Endodermal cell (in vitro differentiated cells): ENCODE data around the gene ZNF239. TPM values are rescaled to one million over a fixed set of nuclear protein-coding genes. Genes with fewer than 3 reads are reported as not detected.

Source experiments
- DNase-seq: peaks from one replicate; pipeline ENCODE4 v3.0.0-alpha.2; 2017
- H3K27ac ChIP-seq: 2 replicates; pipeline ENCODE4 v1.5.1; 2013; ENCODE audit warnings: mild to moderate bottlenecking, low read depth, low read length, moderate library complexity
- H3K27me3 ChIP-seq: 2 replicates; pipeline ENCODE4 v1.6.1; 2013; ENCODE audit warnings: mild to moderate bottlenecking, low read length, moderate library complexity; ENCODE audit not compliant: insufficient read depth, control insufficient read depth, poor library complexity, severe bottlenecking
- H3K36me3 ChIP-seq: 2 replicates; pipeline ENCODE4 v1.7.0; 2013; ENCODE audit warnings: mild to moderate bottlenecking, low read length, moderate library complexity; ENCODE audit not compliant: control insufficient read depth, insufficient read depth
- H3K4me1 ChIP-seq: one replicate; pipeline ENCODE4 v1.7.0; 2013; ENCODE audit warnings: low read length; ENCODE audit not compliant: control insufficient read depth, insufficient read depth
- H3K4me3 ChIP-seq: 2 replicates; pipeline ENCODE4 v1.5.1; 2013; ENCODE audit warnings: mild to moderate bottlenecking, low read length, moderate library complexity
- H3K9ac ChIP-seq: 2 replicates; pipeline ENCODE4 v1.6.1; 2013; ENCODE audit warnings: mild to moderate bottlenecking, low read length, moderate library complexity; ENCODE audit not compliant: poor library complexity, severe bottlenecking; ENCODE audit errors: extremely low read depth
- H3K9me3 ChIP-seq: 2 replicates; pipeline ENCODE4 v1.6.1; 2013; ENCODE audit warnings: mild to moderate bottlenecking, low read length, moderate library complexity; ENCODE audit not compliant: control insufficient read depth
- H3K27ac Mint-ChIP-seq: 2 replicates; pipeline ENCODE4 v1.8.0; 2020; ENCODE audit warnings: mixed read lengths
- H3K27me3 Mint-ChIP-seq: 2 replicates; pipeline ENCODE4 v1.8.0; 2021; ENCODE audit warnings: mild to moderate bottlenecking, mixed read lengths; ENCODE audit not compliant: insufficient read depth
- H3K36me3 Mint-ChIP-seq: 2 replicates; pipeline ENCODE4 v1.8.0; 2020; ENCODE audit warnings: low read depth, mixed read lengths
- H3K4me1 Mint-ChIP-seq: 2 replicates; pipeline ENCODE4 v1.8.0; 2020; ENCODE audit warnings: mixed read lengths
- H3K4me3 Mint-ChIP-seq: 2 replicates; pipeline ENCODE4 v1.8.0; 2020; ENCODE audit warnings: mild to moderate bottlenecking, moderate library complexity, mixed read lengths
- H3K9me3 Mint-ChIP-seq: 2 replicates; pipeline ENCODE4 v1.8.0; 2020; ENCODE audit warnings: mild to moderate bottlenecking, mixed read lengths
- WGBS, 2 experiments: methylation state at CpG; one replicate each; pipeline versions ENCODE4 v1.1.5 to v1.1.7; 2013; ENCODE audit warnings: missing lambda C conversion rate in 2 of 2, mixed read lengths in 1 of 2; ENCODE audit not compliant: insufficient coverage in 1 of 2, insufficient read length in 1 of 2; 5-methylcytosine and 5-hydroxymethylcytosine counted together
- total RNA-seq, 2 donors: library from RNA; stranded (reverse); fragmentation: NEBNext Ultra II Directional in 1 of 2; extraction: Animal tissue kit (Norgen Biotek cat#: 25700) in 1 of 2; gene quantifications; 2 replicates in 1 of 2; 3 replicates in 1 of 2; pipeline ENCODE4 v1.2.1, GENCODE V29; 2021
- TF ChIP-seq, protein P1 (sequence below): fragments of 200-600 bp; sonication (generic); conservative IDR thresholded peaks from 2 replicates; pipeline ENCODE4 v1.5.0; 2021; ENCODE audit warnings: antibody characterized with exemption, mild to moderate bottlenecking

ZNF239 gene
- total RNA-seq, 2 donors from 2014 or later: 6.2 TPM

DNA sequence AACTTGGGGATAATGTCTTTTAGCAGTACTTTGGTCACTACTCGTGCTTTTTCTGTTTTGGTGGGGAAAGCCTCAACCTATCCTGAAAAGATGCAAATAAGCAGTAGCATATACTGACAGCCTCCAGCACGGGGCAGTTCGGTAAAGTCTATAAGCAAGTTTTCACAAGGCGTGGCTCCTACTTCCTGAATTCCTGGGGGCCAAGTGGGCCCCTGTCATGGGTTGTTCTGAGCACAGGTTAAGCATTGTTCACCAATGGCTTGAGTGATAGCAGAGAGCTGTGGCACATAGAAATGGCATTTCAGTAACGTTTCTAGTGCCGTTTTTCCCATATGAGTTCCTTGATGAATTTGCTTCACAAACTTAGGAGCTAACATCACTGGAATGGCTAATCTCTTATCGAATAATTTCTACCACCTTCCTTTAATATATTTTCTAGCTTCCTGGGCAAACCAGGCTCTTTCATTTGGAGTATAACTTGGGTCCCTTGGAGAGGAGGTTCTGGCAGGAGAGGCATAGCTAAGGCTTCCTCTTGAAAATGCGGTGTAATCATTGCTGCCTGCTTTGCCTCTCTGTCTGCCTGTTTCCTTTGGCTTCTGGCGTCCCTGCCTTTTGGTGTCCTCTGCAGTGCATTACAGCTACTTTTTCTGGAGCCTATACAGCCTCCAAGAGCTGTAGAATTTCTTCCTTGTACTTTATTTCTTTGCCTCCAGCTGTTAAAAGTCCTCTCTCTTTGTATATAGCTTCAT lies 11.7 kb upstream of the ZNF239 start:
- no peaks in the 10 kb centered on the region for H3K36me3 Mint-ChIP-seq
- peaks cover 9% of the 10 kb centered on the region for H3K27me3 Mint-ChIP-seq
- Histone ChIP-seq H3K27me3 (no peaks in the 10 kb centered on the region), H3K4me3 (no peak overlapping the region), H3K9me3 (peaks cover 6% of the 10 kb centered on the region), H3K36me3 (no peaks in the 10 kb centered on the region), H3K9ac (no peak overlapping the region), H3K4me1 (no peaks in the 10 kb centered on the region), H3K27ac (no peak overlapping the region)
- no peak overlapping the region for H3K4me3 Mint-ChIP-seq
- H3K27ac Mint-ChIP-seq: no peak overlapping the region
- WGBS, 2 experiments: 77 to 87% methylated on average over 8 to 9 of the region's 9 CpGs
- H3K9me3 Mint-ChIP-seq: peaks cover 11% of the 10 kb centered on the region
- DNase-seq: no peak
- TF ChIP-seq, protein P1, sequence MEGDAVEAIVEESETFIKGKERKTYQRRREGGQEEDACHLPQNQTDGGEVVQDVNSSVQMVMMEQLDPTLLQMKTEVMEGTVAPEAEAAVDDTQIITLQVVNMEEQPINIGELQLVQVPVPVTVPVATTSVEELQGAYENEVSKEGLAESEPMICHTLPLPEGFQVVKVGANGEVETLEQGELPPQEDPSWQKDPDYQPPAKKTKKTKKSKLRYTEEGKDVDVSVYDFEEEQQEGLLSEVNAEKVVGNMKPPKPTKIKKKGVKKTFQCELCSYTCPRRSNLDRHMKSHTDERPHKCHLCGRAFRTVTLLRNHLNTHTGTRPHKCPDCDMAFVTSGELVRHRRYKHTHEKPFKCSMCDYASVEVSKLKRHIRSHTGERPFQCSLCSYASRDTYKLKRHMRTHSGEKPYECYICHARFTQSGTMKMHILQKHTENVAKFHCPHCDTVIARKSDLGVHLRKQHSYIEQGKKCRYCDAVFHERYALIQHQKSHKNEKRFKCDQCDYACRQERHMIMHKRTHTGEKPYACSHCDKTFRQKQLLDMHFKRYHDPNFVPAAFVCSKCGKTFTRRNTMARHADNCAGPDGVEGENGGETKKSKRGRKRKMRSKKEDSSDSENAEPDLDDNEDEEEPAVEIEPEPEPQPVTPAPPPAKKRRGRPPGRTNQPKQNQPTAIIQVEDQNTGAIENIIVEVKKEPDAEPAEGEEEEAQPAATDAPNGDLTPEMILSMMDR: no peak
- H3K4me1 Mint-ChIP-seq: no peaks in the 10 kb centered on the region

DNA sequence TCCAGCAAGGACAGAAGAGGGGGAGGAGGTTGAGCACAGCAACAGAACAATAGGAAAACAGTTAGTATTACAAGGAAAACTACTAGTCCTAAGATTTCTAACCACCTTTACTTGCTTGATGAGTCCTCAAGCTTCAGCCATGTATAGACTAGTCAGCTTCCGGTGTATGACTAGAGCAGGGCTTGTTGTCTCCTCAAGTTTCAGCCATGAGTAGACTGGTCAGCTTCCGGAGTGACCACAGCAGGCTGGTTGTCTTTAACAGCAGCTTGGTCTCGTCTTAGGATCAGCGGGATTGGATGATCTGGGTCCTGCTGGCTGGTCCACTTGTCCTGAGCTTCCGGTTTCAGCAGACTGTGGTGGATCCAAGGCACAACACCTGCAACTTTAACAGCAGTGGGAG lies 10.6 kb upstream of the ZNF239 start:
- no peak overlapping the region for H3K9ac ChIP-seq
- H3K9me3 Mint-ChIP-seq: peaks cover 2% of the 10 kb centered on the region
- no peaks in the 10 kb centered on the region for H3K4me1 Mint-ChIP-seq
- H3K27ac ChIP-seq: no peak overlapping the region
- no peak overlapping the region for H3K4me3 Mint-ChIP-seq
- 87 to 97% methylated on average over 4 to 5 of the region's 5 CpGs for WGBS, 2 experiments
- H3K27ac Mint-ChIP-seq: no peak overlapping the region
- no peak for DNase-seq
- no peaks in the 10 kb centered on the region for H3K36me3 ChIP-seq
- no peaks in the 10 kb centered on the region for H3K9me3 ChIP-seq
- no peaks in the 10 kb centered on the region for H3K36me3 Mint-ChIP-seq
- peaks cover 11% of the 10 kb centered on the region for H3K27me3 Mint-ChIP-seq
- H3K4me1 ChIP-seq: no peaks in the 10 kb centered on the region
- TF ChIP-seq, protein P1: no peak
- H3K27me3 ChIP-seq: no peaks in the 10 kb centered on the region
- H3K4me3 ChIP-seq: no peak overlapping the region

GRCh38 chr10:43584051-43584450 lies 9.6 kb upstream of the ZNF239 start:
- Mint-ChIP-seq H3K27ac (no peak overlapping the region), H3K36me3 (no peaks in the 10 kb centered on the region), H3K27me3 (peaks cover 14% of the 10 kb centered on the region), H3K9me3 (no peaks in the 10 kb centered on the region), H3K4me1 (no peaks in the 10 kb centered on the region), H3K4me3 (no peak overlapping the region)
- H3K4me3 ChIP-seq: no peak overlapping the region
- H3K9me3 ChIP-seq: no peaks in the 10 kb centered on the region
- H3K4me1 ChIP-seq: no peaks in the 10 kb centered on the region
- H3K36me3 ChIP-seq: no peaks in the 10 kb centered on the region
- H3K27me3 ChIP-seq: no peaks in the 10 kb centered on the region
- 87 to 95% methylated on average over 2 to 4 of the region's 4 CpGs for whole genome bisulfite sequencing, 2 experiments
- H3K9ac ChIP-seq: no peak overlapping the region
- TF ChIP-seq, protein P1: no peak
- no peak overlapping the region for H3K27ac ChIP-seq
- DNase-seq: no peak
